Neural cell (in vitro differentiated cells): Measurements from ENCODE around the gene LIG1. TPM values are rescaled to one million over a fixed set of nuclear protein-coding genes. Genes with fewer than 3 reads are reported as not detected.

Experiments used
- H2AFZ ChIP-seq: fragments of 200-600, 300-800 bp; sonication (generic), shearing (Covaris generic); 2 replicates; pipeline ENCODE4 v1.6.0; 2014; ENCODE audit warnings: low read depth, mild to moderate bottlenecking, antibody characterized with exemption, low read length, moderate library complexity
- H3F3A ChIP-seq: fragments of 200-600 bp; shearing (Covaris generic); 2 replicates; pipeline ENCODE4 v1.6.1; 2016; ENCODE audit warnings: mild to moderate bottlenecking, moderate library complexity, mixed read lengths, antibody characterized with exemption, low read length; ENCODE audit not compliant: insufficient read depth, poor library complexity, severe bottlenecking
- H3K27ac ChIP-seq: fragments of 200-600, 300-800 bp; sonication (generic), shearing (Covaris generic); 2 replicates; pipeline ENCODE4 v1.5.1; 2014; ENCODE audit warnings: mild to moderate bottlenecking, low read length, moderate library complexity
- H3K27me3 ChIP-seq: fragments of 300-800, 200-600 bp; sonication (generic), shearing (Covaris generic); 2 replicates; pipeline ENCODE4 v1.6.0; 2014; ENCODE audit warnings: mild to moderate bottlenecking, low read depth, low read length, moderate library complexity; ENCODE audit not compliant: insufficient read depth
- H3K36me3 ChIP-seq: fragments of 300-800, 200-600 bp; sonication (generic), shearing (Covaris generic); 2 replicates; pipeline ENCODE4 v1.5.1; 2014; ENCODE audit warnings: mild to moderate bottlenecking, antibody characterized with exemption, low read length, moderate library complexity; ENCODE audit not compliant: insufficient read depth
- H3K4me2 ChIP-seq: fragments of 300-800, 200-600 bp; sonication (generic), shearing (Covaris generic); 2 replicates; pipeline ENCODE4 v1.6.0; 2014; ENCODE audit warnings: mild to moderate bottlenecking, low read length
- H3K4me3 ChIP-seq: fragments of 300-800, 200-600 bp; sonication (generic), shearing (Covaris generic); 2 replicates; pipeline ENCODE4 v1.5.1; 2014; ENCODE audit warnings: mild to moderate bottlenecking, low read length, moderate library complexity
- H3K79me2 ChIP-seq: fragments of 200-600 bp; shearing (Covaris generic); replicated peaks from 2 replicates; pipeline ENCODE4 v1.6.0; 2014; ENCODE audit warnings: mild to moderate bottlenecking, low read length, moderate library complexity; ENCODE audit not compliant: insufficient read depth
- H3K9ac ChIP-seq: fragments of 300-800, 200-600 bp; sonication (generic), shearing (Covaris generic); 2 replicates; pipeline ENCODE4 v1.6.1; 2016; ENCODE audit warnings: mild to moderate bottlenecking, low read length, mixed read lengths
- H3K9me2 ChIP-seq: fragments of 200-600 bp; shearing (Covaris generic); 2 replicates; pipeline ENCODE4 v1.6.1; 2016; ENCODE audit warnings: mild to moderate bottlenecking, low read length, mixed read lengths; ENCODE audit not compliant: insufficient read depth
- H3K9me3 ChIP-seq: fragments of 200-600, 300-800 bp; sonication (generic), shearing (Covaris generic); 2 replicates; pipeline ENCODE4 v1.6.1; 2016; ENCODE audit warnings: mild to moderate bottlenecking, mixed run types, low read length, moderate library complexity, mixed read lengths
- H4K20me1 ChIP-seq: fragments of 200-600 bp; shearing (Covaris generic); 2 replicates; pipeline ENCODE4 v1.6.1; 2016; ENCODE audit warnings: mild to moderate bottlenecking, mixed run types; ENCODE audit not compliant: insufficient read depth
- EP300 ChIP-seq: fragments of 450-650 bp; conservative IDR thresholded peaks from 2 replicates; pipeline ENCODE4 v1.6.1; 2014; ENCODE audit warnings: antibody characterized with exemption, mild to moderate bottlenecking, moderate library complexity; ENCODE audit not compliant: poor library complexity, severe bottlenecking
- EZH2 ChIP-seq: fragments of 200-600, 300-800 bp; shearing (Covaris generic), sonication (generic); IDR thresholded peaks from 2 replicates; pipeline ENCODE4 v1.6.1; 2014; ENCODE audit warnings: antibody characterized with exemption, low read length, borderline replicate concordance, mild to moderate bottlenecking; ENCODE audit not compliant: insufficient read depth, poor library complexity, severe bottlenecking
- MXI1 ChIP-seq: fragments of 450-650 bp; conservative IDR thresholded peaks from 2 replicates; pipeline ENCODE4 v1.6.1; 2014; ENCODE audit warnings: antibody characterized with exemption, mild to moderate bottlenecking; ENCODE audit not compliant: poor library complexity, severe bottlenecking
- POLR2AphosphoS5 ChIP-seq: IDR thresholded peaks from 2 replicates; pipeline ENCODE4 v1.6.1; 2012
- RAD21 ChIP-seq: fragments of 450-650 bp; conservative IDR thresholded peaks from 2 replicates; pipeline ENCODE4 v1.6.1; 2014; ENCODE audit warnings: antibody characterized with exemption, mild to moderate bottlenecking, moderate library complexity
- REST ChIP-seq: IDR thresholded peaks from 2 replicates; pipeline ENCODE4 v1.6.1; 2012; ENCODE audit warnings: borderline replicate concordance
- SMC3 ChIP-seq: fragments of 450-650 bp; conservative IDR thresholded peaks from 2 replicates; pipeline ENCODE4 v1.6.1; 2014; ENCODE audit warnings: antibody characterized with exemption, mild to moderate bottlenecking, moderate library complexity; ENCODE audit not compliant: poor library complexity
- TAF1 ChIP-seq: IDR thresholded peaks from 2 replicates; pipeline ENCODE4 v1.6.1; 2012; ENCODE audit warnings: low read depth
- polyA plus RNA-seq: library from polyadenylated mRNA; depleted of rRNA; stranded (reverse); fragments of >200 nt; gene quantifications from 2 replicates; pipeline ENCODE4 v1.2.3, GENCODE V29; 2014
- TF ChIP-seq, protein P1 (sequence below): fragments of 450-650 bp; IDR thresholded peaks from 2 replicates; pipeline ENCODE4 v1.5.1; 2014; ENCODE audit warnings: antibody characterized with exemption, mild to moderate bottlenecking, moderate library complexity; ENCODE audit not compliant: poor library complexity, severe bottlenecking

The LIG1 gene
- polyA plus RNA-seq, 1 donor from 2014 or later = 33.9 TPM

DNA sequence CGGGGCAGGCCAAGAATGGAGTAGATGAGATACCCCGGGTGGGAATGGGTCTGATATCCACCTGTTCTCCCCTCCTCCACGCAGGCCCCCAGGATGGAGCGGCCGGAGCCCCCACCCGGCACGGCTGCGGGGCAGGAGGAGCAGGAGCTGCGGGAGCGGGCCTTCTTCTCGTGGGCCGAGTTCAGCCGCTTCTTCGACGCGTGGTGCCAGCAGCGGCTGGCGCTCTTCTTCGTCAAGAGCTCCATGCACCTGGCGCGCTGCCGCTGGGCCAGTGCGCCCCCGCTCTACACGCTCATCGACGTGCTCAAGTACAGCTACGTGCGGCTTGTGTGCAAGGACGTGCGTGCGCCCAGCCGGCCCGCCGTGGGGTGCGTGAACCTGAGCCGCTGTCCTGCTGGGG is 1.6 kb upstream of the LIG1 start:
- no peaks in the 10 kb centered on the region for H3K9me3 ChIP-seq
- TF ChIP-seq EP300 = no peak
- no peaks in the 10 kb centered on the region for H3K9me2 ChIP-seq
- no peak overlapping the region for H2AFZ ChIP-seq
- peaks cover 6% of the 10 kb centered on the region for H3F3A ChIP-seq
- no peak overlapping the region for H3K9ac ChIP-seq
- H3K79me2 ChIP-seq = peaks cover 15% of the 10 kb centered on the region
- H3K4me3 ChIP-seq = peak overlapping the region; percentile 95
- no peaks in the 10 kb centered on the region for H3K36me3 ChIP-seq
- H3K27ac ChIP-seq = no peak overlapping the region
- H4K20me1 ChIP-seq = no peaks in the 10 kb centered on the region
- no peaks in the 10 kb centered on the region for H3K27me3 ChIP-seq
- H3K4me2 ChIP-seq = peak overlapping the region; percentile 94

GRCh38 chr19:48170817-48171347 is 738 bp upstream of the LIG1 start:
- peak overlapping the region; percentile 78 for H2AFZ ChIP-seq
- peaks cover 15% of the 10 kb centered on the region for H3K79me2 ChIP-seq
- H3K9me3 ChIP-seq = no peaks in the 10 kb centered on the region
- H3K27me3 ChIP-seq = no peaks in the 10 kb centered on the region
- no peaks in the 10 kb centered on the region for H3K9me2 ChIP-seq
- H3K9ac ChIP-seq = peak overlapping the region; percentile 79
- H3K4me3 ChIP-seq = peak overlapping the region; percentile 95
- H3F3A ChIP-seq = peaks cover 6% of the 10 kb centered on the region
- peak overlapping the region; percentile 77 for H3K27ac ChIP-seq
- TF ChIP-seq MXI1 (peak; percentile 31), EP300 (no peak), TAF1 (peak; percentile 26)
- H3K36me3 ChIP-seq = no peaks in the 10 kb centered on the region
- no peaks in the 10 kb centered on the region for H4K20me1 ChIP-seq
- peak overlapping the region; percentile 94 for H3K4me2 ChIP-seq

DNA sequence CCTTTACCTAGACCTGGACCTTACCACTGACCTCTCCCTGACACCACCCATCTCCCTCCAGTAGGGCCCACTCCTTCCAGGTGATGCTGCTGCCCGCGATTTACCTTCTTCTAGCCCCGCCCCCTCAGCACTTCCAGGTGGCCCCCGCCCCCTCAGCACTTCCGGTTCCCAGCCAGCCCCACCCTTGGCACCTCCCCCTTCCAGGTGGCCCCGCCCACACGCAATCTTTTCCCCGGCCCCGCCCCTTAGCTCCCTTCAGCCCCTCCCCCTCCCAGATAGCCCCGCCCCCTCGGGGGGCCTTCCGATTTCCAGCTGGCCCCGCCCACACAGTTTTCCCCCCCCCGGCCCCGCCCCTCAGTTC is 586 bp downstream of the LIG1 start:
- Histone ChIP-seq H3K79me2 (peaks cover 15% of the 10 kb centered on the region), H3K9me2 (no peaks in the 10 kb centered on the region), H4K20me1 (no peaks in the 10 kb centered on the region), H3K9me3 (no peaks in the 10 kb centered on the region), H3K27me3 (no peaks in the 10 kb centered on the region), H3K4me2 (peak overlapping the region; percentile 54), H3F3A (peaks cover 6% of the 10 kb centered on the region), H2AFZ (peak overlapping the region; percentile 69), H3K36me3 (no peaks in the 10 kb centered on the region), H3K27ac (peak overlapping the region; percentile 77), H3K4me3 (peak overlapping the region; percentile 95), H3K9ac (peak overlapping the region; percentile 79)
- TF ChIP-seq POLR2AphosphoS5 (no peak), MXI1 (no peak), RAD21 (no peak), EP300 (no peak), TAF1 (no peak), REST (no peak), EZH2 (no peak), SMC3 (no peak)
- TF ChIP-seq, protein P1, sequence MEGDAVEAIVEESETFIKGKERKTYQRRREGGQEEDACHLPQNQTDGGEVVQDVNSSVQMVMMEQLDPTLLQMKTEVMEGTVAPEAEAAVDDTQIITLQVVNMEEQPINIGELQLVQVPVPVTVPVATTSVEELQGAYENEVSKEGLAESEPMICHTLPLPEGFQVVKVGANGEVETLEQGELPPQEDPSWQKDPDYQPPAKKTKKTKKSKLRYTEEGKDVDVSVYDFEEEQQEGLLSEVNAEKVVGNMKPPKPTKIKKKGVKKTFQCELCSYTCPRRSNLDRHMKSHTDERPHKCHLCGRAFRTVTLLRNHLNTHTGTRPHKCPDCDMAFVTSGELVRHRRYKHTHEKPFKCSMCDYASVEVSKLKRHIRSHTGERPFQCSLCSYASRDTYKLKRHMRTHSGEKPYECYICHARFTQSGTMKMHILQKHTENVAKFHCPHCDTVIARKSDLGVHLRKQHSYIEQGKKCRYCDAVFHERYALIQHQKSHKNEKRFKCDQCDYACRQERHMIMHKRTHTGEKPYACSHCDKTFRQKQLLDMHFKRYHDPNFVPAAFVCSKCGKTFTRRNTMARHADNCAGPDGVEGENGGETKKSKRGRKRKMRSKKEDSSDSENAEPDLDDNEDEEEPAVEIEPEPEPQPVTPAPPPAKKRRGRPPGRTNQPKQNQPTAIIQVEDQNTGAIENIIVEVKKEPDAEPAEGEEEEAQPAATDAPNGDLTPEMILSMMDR = no peak
